Right lobe of liver (tissue), 6 donors: ENCODE measurements around the gene SYCE3. TPM values are rescaled to one million over a fixed set of nuclear protein-coding genes. Genes with fewer than 3 reads are reported as not detected.

Source experiments
- ATAC-seq, 4 donors: fragments of 200-7000 bp; cut with Tn5 transposase; one replicate each; pipeline ENCODE4 v1.9.1; 2020; ENCODE audit warnings: mild to moderate bottlenecking in 4 of 4, moderate library complexity in 4 of 4
- DNase-seq, 3 donors: peaks; one replicate each; pipeline ENCODE4 v3.0.0-alpha.2; 2020
- H3K27ac ChIP-seq, 3 donors: fragments of 200-600 bp; one replicate each; pipeline ENCODE4 v1.8.0; 2022
- H3K27me3 ChIP-seq, 2 donors: fragments of 200-600 bp; one replicate each; pipeline ENCODE4 v1.8.0; 2022
- H3K36me3 ChIP-seq, 4 donors: fragments of 200-600 bp; sonication (generic) in 1 of 4; one replicate each; pipeline versions ENCODE4 v1.5.1 to v1.8.0; 2017 to 2022; ENCODE audit warnings: control low read depth in 1 of 4
- H3K4me1 ChIP-seq, 4 donors: fragments of 200-600 bp; sonication (generic) in 1 of 4; one replicate each; pipeline versions ENCODE4 v1.5.1 to v1.8.0; 2017 to 2022; ENCODE audit warnings: control low read depth in 1 of 4
- H3K4me3 ChIP-seq, 3 donors: fragments of 200-600 bp; one replicate each; pipeline ENCODE4 v1.8.0; 2022
- H3K9me3 ChIP-seq, 4 donors: fragments of 200-600 bp; sonication (generic) in 1 of 4; one replicate each; pipeline versions ENCODE4 v1.5.1 to v1.8.0; 2017 to 2022; ENCODE audit warnings: control low read depth in 1 of 4
- POLR2A ChIP-seq: fragments of 450-650 bp; IDR thresholded peaks from one replicate; pipeline ENCODE4 v1.6.1; 2017; ENCODE audit warnings: antibody characterized with exemption, mild to moderate bottlenecking
- WGBS: methylation state at CpG from one replicate; pipeline ENCODE4 v1.1.6; 2018; ENCODE audit warnings: low coverage, low lambda C conversion rate; ENCODE audit not compliant: insufficient coverage; ENCODE audit errors: missing lambda C conversion rate; 5-methylcytosine and 5-hydroxymethylcytosine counted together
- intact Hi-C, 2 donors: fragments of 100-400 bp; cut with DNase I; formaldehyde crosslinking; loops; one replicate each; pipeline versions ENCODE4 v1.11.2 to v1.14.1; 2022
- total RNA-seq, 6 experiments: library from RNA; depleted of rRNA in 2 of 6; stranded (reverse); fragments of >200 nt in 2 of 6; fragmentation: NEBNext Ultra II Directional in 3 of 6; extraction: Animal tissue kit (Norgen Biotek cat#: 25700) in 3 of 6; gene quantifications; one replicate each; pipeline versions ENCODE4 v1.1.0 to v1.2.4, GENCODE V29; 2016 to 2023
- TF ChIP-seq, protein P1 (sequence below), 4 donors: fragments of 200-600 bp in 3 of 4; fragments of 450-650 bp in 1 of 4; IDR thresholded peaks; one replicate each; pipeline versions ENCODE4 v1.5.1 to v1.8.0; 2016 to 2022; ENCODE audit warnings: antibody characterized with exemption in 4 of 4, mild to moderate bottlenecking in 2 of 4
- donor health status: DM: no; HTN: yes; CAD: no.
- donor health status: DM: no; HTN: no; CAD: no.
- donor health status: DM: no; HTN: no; CAD: no.
- donor health status: DM: no; HTN: yes; CAD: no.
- donor health status: DM: no; HTN: yes; CAD: no.

The SYCE3 gene
- total RNA-seq, 6 experiments from 2014 or later, result 3.3 to 4.7 TPM; not detected in 4

DNA sequence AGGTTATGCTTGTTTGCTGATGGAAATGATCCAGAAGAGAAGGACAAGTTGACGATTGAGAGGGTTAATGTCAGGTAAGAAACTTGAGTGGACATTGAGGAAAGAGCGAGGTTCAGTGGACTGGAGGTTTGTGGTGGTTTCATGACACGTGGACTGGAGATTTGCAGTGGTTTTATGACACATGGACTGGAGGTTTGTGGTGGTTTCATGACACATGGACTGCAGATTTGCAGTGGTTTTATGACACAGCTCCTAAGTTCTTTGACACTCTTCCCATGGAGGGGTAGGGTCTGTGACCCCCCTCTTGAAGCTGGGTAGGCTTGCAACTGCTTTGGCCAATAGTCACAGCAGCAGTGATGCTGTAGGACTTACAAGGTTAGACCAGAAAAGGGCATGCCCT, 32.5 kb upstream of the SYCE3 start:
- DNase-seq (no peak), ATAC-seq (no peak)
- Histone ChIP-seq H3K4me1 (peaks cover 0 to 4% (median 0%) of the 10 kb centered on the region in 4 donors), H3K36me3 (no peaks in the 10 kb centered on the region), H3K4me3 (no peak overlapping the region), H3K27ac (no peak overlapping the region), H3K27me3 (peaks cover 0 to 6% of the 10 kb centered on the region in 2 donors), H3K9me3 (no peaks in the 10 kb centered on the region)
- TF ChIP-seq, protein P1, sequence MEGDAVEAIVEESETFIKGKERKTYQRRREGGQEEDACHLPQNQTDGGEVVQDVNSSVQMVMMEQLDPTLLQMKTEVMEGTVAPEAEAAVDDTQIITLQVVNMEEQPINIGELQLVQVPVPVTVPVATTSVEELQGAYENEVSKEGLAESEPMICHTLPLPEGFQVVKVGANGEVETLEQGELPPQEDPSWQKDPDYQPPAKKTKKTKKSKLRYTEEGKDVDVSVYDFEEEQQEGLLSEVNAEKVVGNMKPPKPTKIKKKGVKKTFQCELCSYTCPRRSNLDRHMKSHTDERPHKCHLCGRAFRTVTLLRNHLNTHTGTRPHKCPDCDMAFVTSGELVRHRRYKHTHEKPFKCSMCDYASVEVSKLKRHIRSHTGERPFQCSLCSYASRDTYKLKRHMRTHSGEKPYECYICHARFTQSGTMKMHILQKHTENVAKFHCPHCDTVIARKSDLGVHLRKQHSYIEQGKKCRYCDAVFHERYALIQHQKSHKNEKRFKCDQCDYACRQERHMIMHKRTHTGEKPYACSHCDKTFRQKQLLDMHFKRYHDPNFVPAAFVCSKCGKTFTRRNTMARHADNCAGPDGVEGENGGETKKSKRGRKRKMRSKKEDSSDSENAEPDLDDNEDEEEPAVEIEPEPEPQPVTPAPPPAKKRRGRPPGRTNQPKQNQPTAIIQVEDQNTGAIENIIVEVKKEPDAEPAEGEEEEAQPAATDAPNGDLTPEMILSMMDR (IDR thresholded peaks at IDR 0.05), result no peak
- TF ChIP-seq POLR2A, result no peak
- intact Hi-C loops, result no loop called here
- 87% methylated on average over 3 of the region's 3 CpGs for WGBS

DNA sequence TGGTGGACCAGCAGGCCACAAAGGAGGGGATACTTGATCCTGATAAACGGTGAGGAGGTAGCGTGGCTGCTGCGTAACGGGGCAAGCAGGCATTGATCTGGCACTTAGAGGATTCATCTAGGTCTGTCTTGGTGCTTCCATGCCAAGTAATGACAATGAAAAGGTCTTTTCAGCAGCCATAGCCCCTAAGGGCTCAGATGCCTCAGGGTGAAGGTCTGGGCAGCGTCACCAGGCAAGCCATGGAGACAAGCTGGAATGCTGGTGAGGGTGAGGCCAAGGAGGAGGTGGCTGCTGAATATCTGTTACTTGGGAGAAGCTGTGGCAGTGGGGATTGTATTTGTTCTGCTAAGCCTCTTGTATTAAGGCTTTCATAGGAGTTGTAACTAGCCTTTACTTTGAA, 24.7 kb upstream of the SYCE3 start:
- DNase-seq, result peak in 1 of 3 donors; percentile 4
- TF ChIP-seq POLR2A, result no peak
- TF ChIP-seq, protein P1 (IDR thresholded peaks at IDR 0.05), result no peak
- Histone ChIP-seq H3K36me3 (no peaks in the 10 kb centered on the region), H3K4me3 (no peak overlapping the region), H3K4me1 (peaks cover 0 to 7% (median 0%) of the 10 kb centered on the region in 4 donors), H3K9me3 (no peaks in the 10 kb centered on the region), H3K27me3 (no peaks in the 10 kb centered on the region), H3K27ac (no peak overlapping the region)
- 90% methylated on average over 5 of the region's 5 CpGs for WGBS
- intact Hi-C loops, result no loop called here
- ATAC-seq, result no peak

DNA sequence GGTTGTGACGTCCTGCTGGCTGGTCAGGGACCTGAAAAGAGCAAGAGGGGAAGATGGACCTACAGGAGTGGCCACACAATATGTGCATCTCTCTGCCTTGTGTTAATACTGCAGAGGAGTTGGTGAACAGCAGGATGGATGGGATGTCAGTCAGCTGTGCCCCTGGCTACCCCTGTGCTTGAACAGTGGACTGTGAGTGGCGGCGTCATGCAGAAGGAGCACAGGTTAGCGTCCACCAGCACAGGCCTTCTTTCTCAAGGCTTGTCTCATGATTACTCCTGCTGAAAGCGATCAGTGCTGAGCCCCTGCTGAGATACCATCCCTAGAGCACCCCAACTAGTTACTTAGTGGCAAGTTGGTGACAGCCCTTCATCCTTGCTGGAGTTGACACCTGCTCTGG, 23.7 kb upstream of the SYCE3 start:
- Histone ChIP-seq H3K36me3 (no peaks in the 10 kb centered on the region), H3K4me3 (no peak overlapping the region), H3K27me3 (no peaks in the 10 kb centered on the region), H3K27ac (no peak overlapping the region), H3K9me3 (no peaks in the 10 kb centered on the region), H3K4me1 (peaks cover 0 to 11% (median 0%) of the 10 kb centered on the region in 4 donors)
- TF ChIP-seq, protein P1 (IDR thresholded peaks at IDR 0.05), result no peak
- TF ChIP-seq POLR2A, result no peak
- WGBS, result no CpG with 5 or more reads among the region's 5 CpGs
- intact Hi-C loops, result no loop called here
- ATAC-seq (no peak), DNase-seq (peak in 2 of 3 donors; percentile 10 to 17)

DNA sequence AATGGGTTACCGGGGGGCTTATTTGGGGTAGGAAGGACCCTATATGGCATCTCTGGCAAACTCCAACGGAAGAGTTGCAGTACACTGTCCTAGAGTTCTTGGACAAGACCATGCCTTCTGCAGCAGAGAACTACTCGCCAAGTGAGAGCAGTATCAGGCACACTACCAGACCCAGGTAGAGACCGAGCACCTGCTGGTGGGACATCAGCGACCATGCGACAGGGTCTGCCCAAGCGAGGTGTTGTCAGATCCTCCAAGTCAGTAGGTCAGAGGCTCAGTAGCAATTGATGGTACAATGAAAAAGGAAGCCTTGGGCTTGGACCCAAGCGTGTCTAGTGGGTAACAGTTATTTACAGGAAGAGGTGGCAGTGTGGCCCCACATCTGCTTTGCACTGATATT, 23.1 kb upstream of the SYCE3 start:
- TF ChIP-seq POLR2A, result no peak
- TF ChIP-seq, protein P1 (IDR thresholded peaks at IDR 0.05), result no peak
- H3K27ac ChIP-seq, result no peak overlapping the region
- DNase-seq (peak in 1 of 3 donors; percentile 35), ATAC-seq (no peak)
- H3K4me1 ChIP-seq, result peaks cover 0 to 11% (median 0%) of the 10 kb centered on the region in 4 donors
- H3K9me3 ChIP-seq, result no peaks in the 10 kb centered on the region
- peaks cover 0 to 4% (median 0%) of the 10 kb centered on the region in 4 donors for H3K36me3 ChIP-seq
- H3K27me3 ChIP-seq, result no peaks in the 10 kb centered on the region
- no peak overlapping the region for H3K4me3 ChIP-seq
- WGBS, result 73% methylated on average over 2 of the region's 8 CpGs
- intact Hi-C loops, result no loop called here

DNA sequence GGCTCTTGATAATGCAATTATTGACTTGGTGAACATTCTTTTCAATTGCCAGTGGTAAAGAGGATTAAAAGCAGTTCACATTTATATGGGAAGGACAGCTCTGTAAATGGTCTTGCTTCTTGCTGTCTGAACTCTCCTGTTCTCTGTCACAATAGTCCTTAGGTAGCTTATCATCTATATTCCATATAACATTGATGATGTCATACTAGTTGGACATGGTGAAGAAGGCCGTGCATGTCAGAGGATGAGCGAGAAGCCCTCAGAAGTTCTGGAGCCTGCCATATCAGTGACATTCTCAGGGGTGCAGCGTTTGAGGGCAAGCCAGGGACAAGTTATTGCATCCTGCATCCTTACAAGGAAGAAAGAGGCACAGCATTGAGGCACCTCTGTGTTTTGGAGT, 22.5 kb upstream of the SYCE3 start:
- WGBS, result 70% methylated on average over 2 of the region's 3 CpGs

More for the DNA sequence above, 22.5 kb upstream of the SYCE3 start:
- H3K27me3 ChIP-seq, result no peaks in the 10 kb centered on the region
- intact Hi-C loops, result no loop called here
- TF ChIP-seq POLR2A, result no peak
- TF ChIP-seq, protein P1 (IDR thresholded peaks at IDR 0.05), result no peak
- peaks cover 0 to 11% (median 0%) of the 10 kb centered on the region in 4 donors for H3K4me1 ChIP-seq
- no peak overlapping the region for H3K27ac ChIP-seq
- no peak overlapping the region for H3K4me3 ChIP-seq
- H3K36me3 ChIP-seq, result peaks cover 0 to 4% (median 0%) of the 10 kb centered on the region in 4 donors
- DNase-seq (no peak), ATAC-seq (no peak)
- no peaks in the 10 kb centered on the region for H3K9me3 ChIP-seq
